ENCODE data around the gene ZNF609. TPM values are rescaled to one million over a fixed set of nuclear protein-coding genes. Genes with fewer than 3 reads are reported as not detected.

The ZNF609 gene
- total RNA-seq, 1 donor from 2014 or later = 28.6 TPM

GRCh38 chr15:64731805-64732151 is 271.4 kb downstream of the ZNF609 start:
- intact Hi-C loops (cut with micrococcal nuclease) = loop anchor here (1.0 kb wide), 5 partner anchors 79 to 278 kb away; no protein-coding TSS in a partner anchor
- no peak overlapping the region for H3K4me3 Mint-ChIP-seq
- H3K4me1 Mint-ChIP-seq = peaks cover 7% of the 10 kb centered on the region
- ChIA-PET POLR2A (interaction anchor here (0.6 to 1.3 kb wide), 4 partner anchors 83 to 162 kb away, joined by 3 to 6 read pairs (median 4); partner anchors contain the start of gene PLEKHO2), CTCF (interaction anchor here (1.0 to 7.6 kb wide), 11 partner anchors 13 to 278 kb away, joined by 3 to 243 read pairs (median 5); no protein-coding TSS in a partner anchor)
- no peaks in the 10 kb centered on the region for H3K9me3 Mint-ChIP-seq
- no peaks in the 10 kb centered on the region for H3K27me3 Mint-ChIP-seq
- ATAC-seq (ENCODE audit: low read depth) (no peak), DNase-seq (no peak)
- no peak overlapping the region for H3K27ac Mint-ChIP-seq
- TF ChIP-seq CTCF (IDR thresholded peaks at IDR 0.05) = no peak
- H3K36me3 Mint-ChIP-seq (ENCODE audit: low read depth) = no peaks in the 10 kb centered on the region

DNA sequence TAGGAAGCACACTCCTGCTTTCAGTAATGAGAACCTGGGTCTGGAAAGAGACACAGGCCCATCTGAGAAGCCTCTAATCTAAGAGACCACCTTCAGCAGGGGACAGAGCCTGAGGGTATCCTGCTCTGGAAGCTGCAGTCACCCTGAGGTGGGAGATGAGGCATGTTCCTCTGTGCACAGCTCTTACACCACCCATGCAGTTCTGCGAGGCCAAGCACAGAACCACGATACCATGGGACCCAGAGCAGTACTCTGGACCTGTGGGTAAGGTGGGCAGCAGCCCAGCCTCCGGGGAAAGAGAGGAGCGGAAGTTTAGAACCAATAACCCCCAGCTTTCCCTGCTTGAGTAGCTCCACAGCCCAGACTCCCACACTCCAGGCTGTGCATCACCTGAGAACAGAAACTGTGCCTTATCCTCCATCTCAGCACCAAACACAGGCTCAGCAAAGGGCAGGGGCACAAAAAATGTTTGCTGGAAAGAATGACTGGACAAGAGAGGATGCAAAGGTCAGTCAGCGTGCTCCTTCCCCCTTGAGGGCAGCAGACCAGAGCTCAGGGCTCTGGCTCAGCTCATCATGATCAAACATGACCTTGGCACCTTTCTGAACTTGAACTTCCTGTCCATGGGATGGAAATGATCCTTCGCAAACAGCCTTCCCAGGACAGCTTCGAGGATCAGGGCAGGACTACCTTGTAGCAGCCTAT is 271.9 kb downstream of the ZNF609 start:
- H3K27me3 Mint-ChIP-seq = no peaks in the 10 kb centered on the region
- no peaks in the 10 kb centered on the region for H3K36me3 Mint-ChIP-seq (ENCODE audit: low read depth)
- ATAC-seq (ENCODE audit: low read depth) (no peak), DNase-seq (no peak)
- H3K27ac Mint-ChIP-seq = no peak overlapping the region
- no peaks in the 10 kb centered on the region for H3K9me3 Mint-ChIP-seq
- no peak overlapping the region for H3K4me3 Mint-ChIP-seq
- TF ChIP-seq CTCF (IDR thresholded peaks at IDR 0.05) = no peak
- CTCF ChIA-PET = interaction anchor here (0.8 to 7.6 kb wide), 12 partner anchors 12 to 277 kb away, joined by 3 to 85 read pairs (median 4); no protein-coding TSS in a partner anchor
- peaks cover 7% of the 10 kb centered on the region for H3K4me1 Mint-ChIP-seq
- POLR2A ChIA-PET = interaction anchor here (0.6 to 0.7 kb wide), 2 partner anchors 80 to 116 kb away, joined by 4 to 6 read pairs; no protein-coding TSS in a partner anchor
- intact Hi-C loops (cut with micrococcal nuclease) = no loop called here

Other genes starting within 250 kb of the ZNF609 start
- 26.1 and 26.6 TPM in 2 replicates for gene CSNK1G1, start 104.4 kb upstream of the ZNF609 start, total RNA-seq
- gene PCLAF, start 79.1 kb upstream of the ZNF609 start, total RNA-seq = 2.0 and 3.9 TPM in 2 replicates
- gene TRIP4, start 72.7 kb upstream of the ZNF609 start, total RNA-seq = 26.3 and 35.0 TPM in 2 replicates